ENCODE results near the gene NID1.
"Not testable (repeated sequence)": the region's sequence is repeated elsewhere in the genome, so short reads cannot be mapped to it uniquely, and the experiment has no call there.

NID1 gene

GRCh38 chr1:235972311-235972689, 92.6 kb downstream of the NID1 start:
- no peak for TF ChIP-seq CTCF (IDR thresholded peaks at IDR 0.05; ENCODE audit: low read depth, low read length, missing control alignments)
- no peak for DNase-seq (ENCODE audit: extremely low read depth, low read depth)
- H3K4me3 ChIP-seq (replicated peaks; ENCODE audit: low read depth, low read length) = peak overlapping the region; percentile 37

- peak; percentile 92 for DNase-seq (ENCODE audit: extremely low read depth, low read depth)
- TF ChIP-seq CTCF (IDR thresholded peaks at IDR 0.05; ENCODE audit: low read depth, low read length, missing control alignments) = peak; percentile 80
These were observed 93.1 kb downstream of the NID1 start for GRCh38 chr1:235971571-235972310.

GRCh38 chr1:235971020-235971419, 93.9 kb downstream of the NID1 start:
- H3K4me3 ChIP-seq (replicated peaks; ENCODE audit: low read depth, low read length) = no peak overlapping the region
- no peak for TF ChIP-seq CTCF (IDR thresholded peaks at IDR 0.05; ENCODE audit: low read depth, low read length, missing control alignments)

More at GRCh38 chr1:235971571-235972310, 93.1 kb downstream of the NID1 start:
- peak overlapping the region; percentile 37 for H3K4me3 ChIP-seq (replicated peaks; ENCODE audit: low read depth, low read length)

GRCh38 chr1:235968831-235969230, 96.1 kb downstream of the NID1 start:
- H3K4me3 ChIP-seq (replicated peaks; ENCODE audit: low read depth, low read length) = no peak overlapping the region
- no peak for DNase-seq (ENCODE audit: extremely low read depth, low read depth)
- TF ChIP-seq CTCF (IDR thresholded peaks at IDR 0.05; ENCODE audit: low read depth, low read length, missing control alignments) = no peak

More at GRCh38 chr1:235971020-235971419, 93.9 kb downstream of the NID1 start:
- no peak for DNase-seq (ENCODE audit: extremely low read depth, low read depth)

- not testable (repeated sequence) for H3K4me3 ChIP-seq (replicated peaks; ENCODE audit: low read depth, low read length); DNase-seq (ENCODE audit: extremely low read depth, low read depth)
These were observed 98.8 kb downstream of the NID1 start for GRCh38 chr1:235966134-235966533.

- no peak for DNase-seq (ENCODE audit: extremely low read depth, low read depth)
- TF ChIP-seq CTCF (IDR thresholded peaks at IDR 0.05; ENCODE audit: low read depth, low read length, missing control alignments) = no peak
- no peak overlapping the region for H3K4me3 ChIP-seq (replicated peaks; ENCODE audit: low read depth, low read length)
These were observed 104.1 kb downstream of the NID1 start for GRCh38 chr1:235960809-235961208.

GRCh38 chr1:235958021-235958420, 106.9 kb downstream of the NID1 start:
- no peak for DNase-seq (ENCODE audit: extremely low read depth, low read depth)
- H3K4me3 ChIP-seq (replicated peaks; ENCODE audit: low read depth, low read length) = no peak overlapping the region
- TF ChIP-seq CTCF (IDR thresholded peaks at IDR 0.05; ENCODE audit: low read depth, low read length, missing control alignments) = no peak
